Activated naive CD4-positive, alpha-beta T cell treated with anti-CD3 and anti-CD28 coated beads, Interleukin-2, amount 50 U/mL, for 72 hours (primary cell): ENCODE data around the gene BCKDHA. TPM values are rescaled to one million over a fixed set of nuclear protein-coding genes. Genes with fewer than 3 reads are reported as not detected.
A peak's percentile ranks its signal among the peaks of the same experiment; 100 is the strongest.

ENCODE experiments used
- ATAC-seq, 2 donors: fragments of 150-1000 bp; cut with Tn5 transposase; 2 replicates each; pipeline ENCODE4 v1.10.0; 2021; ENCODE audit warnings: mild to moderate bottlenecking in 2 of 2, moderate library complexity in 2 of 2
- DNase-seq, 2 donors: peaks; one replicate each; pipeline ENCODE4 v3.0.0; 2021 to 2022; ENCODE audit warnings: low spot score in 2 of 2
- H3K27ac Mint-ChIP-seq, 2 donors: one replicate each; pipeline ENCODE4 v1.8.0; 2022; ENCODE audit warnings: mild to moderate bottlenecking in 2 of 2, mixed read lengths in 2 of 2
- H3K36me3 Mint-ChIP-seq, 2 donors: one replicate each; pipeline ENCODE4 v1.8.0; 2022; ENCODE audit warnings: mixed read lengths in 2 of 2
- H3K9me3 Mint-ChIP-seq, 2 donors: one replicate each; pipeline ENCODE4 v1.8.0; 2022; ENCODE audit warnings: mixed read lengths in 2 of 2
- total RNA-seq, 2 donors: library from RNA; stranded (reverse); gene quantifications; one replicate each; pipeline ENCODE4 v1.2.3, GENCODE V29; 2022

Gene BCKDHA
- total RNA-seq, 2 donors from 2014 or later: 19.8 to 27.2 TPM

- no peak for DNase-seq
- Mint-ChIP-seq H3K9me3 (no peaks in the 10 kb centered on the region), H3K36me3 (peaks cover 4 to 8% of the 10 kb centered on the region in 2 donors), H3K27ac (no peak overlapping the region)
- ATAC-seq: no peak
Observed at GRCh38 chr19:41411100-41411967, 13.7 kb downstream of the BCKDHA start.

- Mint-ChIP-seq H3K36me3 (peaks cover 4 to 8% of the 10 kb centered on the region in 2 donors), H3K9me3 (no peaks in the 10 kb centered on the region), H3K27ac (no peak overlapping the region)
- DNase-seq: no peak
- ATAC-seq: no peak
Observed at GRCh38 chr19:41411968-41412265, 14.3 kb downstream of the BCKDHA start.

GRCh38 chr19:41412953-41413352 is 15.3 kb downstream of the BCKDHA start:
- Mint-ChIP-seq H3K36me3 (peaks cover 4 to 8% of the 10 kb centered on the region in 2 donors), H3K9me3 (no peaks in the 10 kb centered on the region), H3K27ac (no peak overlapping the region)
- DNase-seq (no peak), ATAC-seq (no peak)

DNA sequence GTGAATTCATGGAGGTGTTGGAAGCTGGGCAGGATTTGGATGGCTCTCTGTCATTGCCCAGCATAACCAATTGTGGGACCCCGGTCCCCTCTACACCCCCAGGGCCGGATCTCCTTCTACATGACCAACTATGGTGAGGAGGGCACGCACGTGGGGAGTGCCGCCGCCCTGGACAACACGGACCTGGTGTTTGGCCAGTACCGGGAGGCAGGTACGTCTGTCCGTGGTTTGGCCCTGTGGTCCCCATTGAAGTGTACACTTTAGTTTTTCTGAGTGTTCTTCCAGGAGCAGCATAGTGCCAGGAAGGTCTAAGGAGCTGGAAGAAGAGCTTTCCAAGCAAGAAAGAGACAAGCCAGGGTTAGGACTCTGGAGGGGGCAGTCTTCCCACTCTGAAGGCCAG is 16.3 kb downstream of the BCKDHA start:
- no peak for DNase-seq
- H3K36me3 Mint-ChIP-seq: peaks cover 4 to 8% of the 10 kb centered on the region in 2 donors

GRCh38 chr19:41414461-41414860 is 16.8 kb downstream of the BCKDHA start:
- Mint-ChIP-seq H3K36me3 (peaks cover 4 to 8% of the 10 kb centered on the region in 2 donors), H3K27ac (peak overlapping the region; percentile 50 to 61), H3K9me3 (no peaks in the 10 kb centered on the region)
- DNase-seq (no peak), ATAC-seq (no peak)

More for the DNA sequence above, 16.3 kb downstream of the BCKDHA start:
- Mint-ChIP-seq H3K27ac (peak overlapping the region; percentile 50 to 60), H3K9me3 (no peaks in the 10 kb centered on the region)
- ATAC-seq: no peak

- ATAC-seq (peak in 1 of 2 donors; percentile 46), DNase-seq (no peak)
- H3K36me3 Mint-ChIP-seq: peaks cover 4 to 8% of the 10 kb centered on the region in 2 donors
- peak overlapping the region in 1 of 2 donors; percentile 50 for H3K27ac Mint-ChIP-seq
- H3K9me3 Mint-ChIP-seq: no peaks in the 10 kb centered on the region
Observed at GRCh38 chr19:41415154-41415571, 17.5 kb downstream of the BCKDHA start.

- ATAC-seq (peak in 1 of 2 donors; percentile 73), DNase-seq (no peak)
- no peak overlapping the region for H3K27ac Mint-ChIP-seq
- peaks cover 4 to 8% of the 10 kb centered on the region in 2 donors for H3K36me3 Mint-ChIP-seq
- H3K9me3 Mint-ChIP-seq: no peaks in the 10 kb centered on the region
Observed at GRCh38 chr19:41416194-41416674, 18.6 kb downstream of the BCKDHA start.

- Mint-ChIP-seq H3K27ac (no peak overlapping the region), H3K36me3 (no peaks in the 10 kb centered on the region), H3K9me3 (no peaks in the 10 kb centered on the region)
- no peak for DNase-seq
- no peak for ATAC-seq
Observed at GRCh38 chr19:41420101-41420880, 22.7 kb downstream of the BCKDHA start.

GRCh38 chr19:41421314-41421713 is 23.7 kb downstream of the BCKDHA start:
- DNase-seq (no peak), ATAC-seq (peak in 1 of 2 donors; percentile 20)
- Mint-ChIP-seq H3K36me3 (no peaks in the 10 kb centered on the region), H3K27ac (no peak overlapping the region), H3K9me3 (no peaks in the 10 kb centered on the region)

- ATAC-seq (no peak), DNase-seq (no peak)
- Mint-ChIP-seq H3K36me3 (no peaks in the 10 kb centered on the region), H3K27ac (peak overlapping the region in 1 of 2 donors; percentile 6), H3K9me3 (no peaks in the 10 kb centered on the region)
Observed at GRCh38 chr19:41421973-41422372, 24.4 kb downstream of the BCKDHA start.

DNA sequence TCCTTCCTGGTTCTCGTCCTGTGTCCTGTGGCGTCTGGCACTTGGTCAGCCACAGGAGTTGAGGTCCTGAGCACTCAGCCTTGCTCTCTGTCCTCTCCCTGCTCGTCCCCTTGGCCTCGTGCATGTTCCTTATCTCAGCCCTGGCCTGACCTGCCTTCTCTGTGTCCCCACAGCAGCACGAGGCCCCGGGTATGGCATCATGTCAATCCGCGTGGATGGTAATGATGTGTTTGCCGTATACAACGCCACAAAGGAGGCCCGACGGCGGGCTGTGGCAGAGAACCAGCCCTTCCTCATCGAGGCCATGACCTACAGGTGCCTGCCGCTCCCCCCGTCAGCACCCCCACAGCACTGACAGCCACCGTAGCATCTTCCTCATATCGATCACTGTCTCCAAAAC is 24.8 kb downstream of the BCKDHA start:
- Mint-ChIP-seq H3K27ac (no peak overlapping the region), H3K9me3 (no peaks in the 10 kb centered on the region), H3K36me3 (no peaks in the 10 kb centered on the region)
- ATAC-seq (no peak), DNase-seq (no peak)

DNA sequence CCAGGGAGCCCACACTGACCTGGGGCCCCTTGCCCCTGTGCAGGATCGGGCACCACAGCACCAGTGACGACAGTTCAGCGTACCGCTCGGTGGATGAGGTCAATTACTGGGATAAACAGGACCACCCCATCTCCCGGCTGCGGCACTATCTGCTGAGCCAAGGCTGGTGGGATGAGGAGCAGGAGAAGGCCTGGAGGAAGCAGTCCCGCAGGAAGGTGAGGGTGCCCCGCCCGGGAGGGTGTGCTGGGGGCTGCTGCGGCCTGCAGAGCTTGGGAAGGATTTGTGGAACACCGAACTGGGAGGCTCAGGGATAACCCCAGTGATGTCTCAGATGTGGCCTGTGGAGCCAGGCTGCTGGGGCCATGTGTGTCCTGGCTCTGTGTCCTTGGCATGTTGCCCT is 25.3 kb downstream of the BCKDHA start:
- no peak for DNase-seq
- Mint-ChIP-seq H3K27ac (no peak overlapping the region), H3K36me3 (no peaks in the 10 kb centered on the region), H3K9me3 (no peaks in the 10 kb centered on the region)
- no peak for ATAC-seq

GRCh38 chr19:41424335-41425173 is 26.9 kb downstream of the BCKDHA start:
- Mint-ChIP-seq H3K36me3 (no peaks in the 10 kb centered on the region), H3K9me3 (no peaks in the 10 kb centered on the region), H3K27ac (no peak overlapping the region)
- ATAC-seq (no peak), DNase-seq (no peak)

DNA sequence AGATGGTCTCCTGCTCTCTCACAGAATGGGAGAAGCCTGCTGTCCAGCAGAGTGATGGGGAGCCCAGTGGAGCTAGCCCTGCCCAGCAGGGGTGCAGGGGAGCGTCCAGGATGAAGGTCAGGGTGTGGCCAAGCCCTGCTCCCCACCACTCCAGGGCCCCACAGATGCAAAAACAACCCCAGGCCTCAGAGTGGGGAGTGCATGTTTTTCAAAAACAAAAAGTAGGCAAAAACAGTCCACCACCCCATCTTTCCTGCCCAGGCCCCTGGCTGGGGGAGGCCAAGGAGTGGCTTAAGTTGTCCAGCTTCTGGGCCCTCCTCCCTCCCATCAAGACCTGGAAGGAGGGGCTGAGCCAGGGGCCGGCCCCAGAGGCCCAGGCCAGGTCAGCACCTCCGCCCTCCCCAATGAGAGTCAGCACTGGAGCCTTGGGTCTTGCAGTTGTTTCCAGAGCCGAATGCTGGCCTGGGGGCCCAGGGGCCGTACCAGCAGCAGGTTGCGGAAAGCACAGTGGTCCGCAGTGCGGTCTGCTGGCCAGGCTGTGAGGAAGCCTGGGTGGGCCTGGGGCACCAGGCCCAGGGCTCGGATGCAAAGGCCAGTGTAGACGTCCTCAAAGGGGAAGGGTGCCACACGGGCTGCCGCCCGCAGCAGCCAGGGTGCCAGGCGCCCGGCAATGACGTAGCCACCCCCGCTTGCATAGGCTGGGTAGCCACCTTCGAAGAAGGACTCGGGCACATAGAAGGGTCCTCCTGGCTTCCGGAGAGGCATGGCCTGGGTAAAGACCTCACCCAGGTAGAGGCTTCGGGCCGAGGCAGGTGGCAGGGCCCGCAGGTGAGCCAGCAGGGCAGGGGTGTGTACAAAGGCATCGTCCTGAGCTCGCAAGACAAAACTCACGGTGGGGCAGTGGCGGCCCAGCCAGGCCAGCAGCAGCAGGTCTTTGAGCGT is 27.8 kb downstream of the BCKDHA start:
- ATAC-seq (no peak), DNase-seq (no peak)
- Mint-ChIP-seq H3K36me3 (no peaks in the 10 kb centered on the region), H3K27ac (no peak overlapping the region), H3K9me3 (no peaks in the 10 kb centered on the region)

- no peaks in the 10 kb centered on the region for H3K9me3 Mint-ChIP-seq
- ATAC-seq (no peak), DNase-seq (no peak)
- H3K36me3 Mint-ChIP-seq: no peaks in the 10 kb centered on the region
- peak overlapping the region in 1 of 2 donors; percentile 96 for H3K27ac Mint-ChIP-seq
Observed at GRCh38 chr19:41426116-41426841, 28.7 kb downstream of the BCKDHA start.
